Upper lobe of right lung (tissue), 1 donor: ENCODE measurements around the gene PDE3A. TPM values are rescaled to one million over a fixed set of nuclear protein-coding genes. Genes with fewer than 3 reads are reported as not detected.

Experiments used
- ATAC-seq: fragments of 200-7000 bp; cut with Tn5 transposase; one replicate; pipeline ENCODE4 v1.9.1; 2020; ENCODE audit warnings: mild to moderate bottlenecking, moderate library complexity
- DNase-seq: peaks from one replicate; pipeline ENCODE4 v3.0.0-alpha.2; 2020
- H3K27ac ChIP-seq: fragments of 200-600 bp; one replicate; pipeline ENCODE4 v1.8.0; 2022
- H3K27me3 ChIP-seq: fragments of 200-600 bp; one replicate; pipeline ENCODE4 v1.8.0; 2022; ENCODE audit warnings: mild to moderate bottlenecking
- H3K36me3 ChIP-seq: fragments of 200-600 bp; one replicate; pipeline ENCODE4 v1.8.0; 2022
- H3K4me1 ChIP-seq: fragments of 200-600 bp; one replicate; pipeline ENCODE4 v1.8.0; 2022
- H3K4me3 ChIP-seq: fragments of 200-600 bp; one replicate; pipeline ENCODE4 v1.8.0; 2022; ENCODE audit warnings: mild to moderate bottlenecking
- H3K9me3 ChIP-seq: fragments of 200-600 bp; one replicate; pipeline ENCODE4 v1.8.0; 2022
- CTCF ChIP-seq: fragments of 200-600 bp; IDR thresholded peaks from one replicate; pipeline ENCODE4 v1.8.0; 2022; ENCODE audit warnings: antibody characterized with exemption
- intact Hi-C: fragments of 100-400 bp; cut with DNase I; formaldehyde crosslinking; loops from one replicate; pipeline ENCODE4 v1.11.0; 2022
- total RNA-seq: library from RNA; stranded (reverse); fragmentation: NEBNext Ultra II Directional; extraction: Animal tissue kit (Norgen Biotek cat#: 25700); gene quantifications from one replicate; pipeline ENCODE4 v1.2.1, GENCODE V29; 2021
- donor health status: DM: no; HTN: yes; CAD: no; lungs with severe emphysema.

PDE3A gene
- total RNA-seq, 1 donor from 2014 or later = 8.4 TPM

GRCh38 chr12:20411345-20411744 is 43.0 kb downstream of the PDE3A start:
- H3K27me3 ChIP-seq = no peaks in the 10 kb centered on the region
- ATAC-seq (no peak), DNase-seq (no peak)
- H3K9me3 ChIP-seq = no peaks in the 10 kb centered on the region
- H3K36me3 ChIP-seq = no peaks in the 10 kb centered on the region
- H3K4me1 ChIP-seq = no peaks in the 10 kb centered on the region
- no peak overlapping the region for H3K27ac ChIP-seq
- intact Hi-C loops = no loop called here
- no peak overlapping the region for H3K4me3 ChIP-seq
- no peak for TF ChIP-seq CTCF

- no peaks in the 10 kb centered on the region for H3K4me1 ChIP-seq
- ATAC-seq = no peak
- H3K4me3 ChIP-seq = no peak overlapping the region
- no peak for TF ChIP-seq CTCF
- H3K9me3 ChIP-seq = no peaks in the 10 kb centered on the region
- no peak overlapping the region for H3K27ac ChIP-seq
- intact Hi-C loops = no loop called here
- DNase-seq = no peak
- H3K27me3 ChIP-seq = no peaks in the 10 kb centered on the region
- no peaks in the 10 kb centered on the region for H3K36me3 ChIP-seq
Measured at GRCh38 chr12:20415028-20415427, 46.7 kb downstream of the PDE3A start.

- Histone ChIP-seq H3K4me3 (no peak overlapping the region), H3K36me3 (no peaks in the 10 kb centered on the region), H3K27ac (no peak overlapping the region), H3K4me1 (no peaks in the 10 kb centered on the region), H3K27me3 (no peaks in the 10 kb centered on the region), H3K9me3 (no peaks in the 10 kb centered on the region)
- ATAC-seq (no peak), DNase-seq (no peak)
- TF ChIP-seq CTCF = no peak
- intact Hi-C loops = no loop called here
Measured at GRCh38 chr12:20415641-20416040, 47.3 kb downstream of the PDE3A start.

- Histone ChIP-seq H3K4me1 (no peaks in the 10 kb centered on the region), H3K9me3 (no peaks in the 10 kb centered on the region), H3K36me3 (no peaks in the 10 kb centered on the region), H3K27me3 (no peaks in the 10 kb centered on the region), H3K27ac (no peak overlapping the region), H3K4me3 (no peak overlapping the region)
- ATAC-seq (no peak), DNase-seq (no peak)
- intact Hi-C loops = no loop called here
- TF ChIP-seq CTCF = no peak
Measured at GRCh38 chr12:20420557-20420956, 52.2 kb downstream of the PDE3A start.

- no peak for DNase-seq
- TF ChIP-seq CTCF = no peak
- no peaks in the 10 kb centered on the region for H3K9me3 ChIP-seq
- no peak for ATAC-seq
- H3K27ac ChIP-seq = no peak overlapping the region
- H3K4me1 ChIP-seq = no peaks in the 10 kb centered on the region
- H3K27me3 ChIP-seq = no peaks in the 10 kb centered on the region
- intact Hi-C loops = no loop called here
- no peak overlapping the region for H3K4me3 ChIP-seq
- no peaks in the 10 kb centered on the region for H3K36me3 ChIP-seq
Measured at GRCh38 chr12:20421421-20421820, 53.1 kb downstream of the PDE3A start.

- intact Hi-C loops = no loop called here
- H3K27me3 ChIP-seq = no peaks in the 10 kb centered on the region
- H3K9me3 ChIP-seq = no peaks in the 10 kb centered on the region
- no peak for TF ChIP-seq CTCF
- DNase-seq (no peak), ATAC-seq (no peak)
- H3K4me3 ChIP-seq = no peak overlapping the region
- no peak overlapping the region for H3K27ac ChIP-seq
- no peaks in the 10 kb centered on the region for H3K4me1 ChIP-seq
- no peaks in the 10 kb centered on the region for H3K36me3 ChIP-seq
Measured at GRCh38 chr12:20423557-20423956, 55.2 kb downstream of the PDE3A start.
